ENCODE data around the gene DGKA. TPM values are rescaled to one million over a fixed set of nuclear protein-coding genes. Genes with fewer than 3 reads are reported as not detected.

DGKA gene
- total and polyA plus RNA-seq, 2 of the 13 experiments (the other 11 are each of a cell fraction or from before 2014, with no cell fraction given), result 2.4 to 5.4 TPM

DNA sequence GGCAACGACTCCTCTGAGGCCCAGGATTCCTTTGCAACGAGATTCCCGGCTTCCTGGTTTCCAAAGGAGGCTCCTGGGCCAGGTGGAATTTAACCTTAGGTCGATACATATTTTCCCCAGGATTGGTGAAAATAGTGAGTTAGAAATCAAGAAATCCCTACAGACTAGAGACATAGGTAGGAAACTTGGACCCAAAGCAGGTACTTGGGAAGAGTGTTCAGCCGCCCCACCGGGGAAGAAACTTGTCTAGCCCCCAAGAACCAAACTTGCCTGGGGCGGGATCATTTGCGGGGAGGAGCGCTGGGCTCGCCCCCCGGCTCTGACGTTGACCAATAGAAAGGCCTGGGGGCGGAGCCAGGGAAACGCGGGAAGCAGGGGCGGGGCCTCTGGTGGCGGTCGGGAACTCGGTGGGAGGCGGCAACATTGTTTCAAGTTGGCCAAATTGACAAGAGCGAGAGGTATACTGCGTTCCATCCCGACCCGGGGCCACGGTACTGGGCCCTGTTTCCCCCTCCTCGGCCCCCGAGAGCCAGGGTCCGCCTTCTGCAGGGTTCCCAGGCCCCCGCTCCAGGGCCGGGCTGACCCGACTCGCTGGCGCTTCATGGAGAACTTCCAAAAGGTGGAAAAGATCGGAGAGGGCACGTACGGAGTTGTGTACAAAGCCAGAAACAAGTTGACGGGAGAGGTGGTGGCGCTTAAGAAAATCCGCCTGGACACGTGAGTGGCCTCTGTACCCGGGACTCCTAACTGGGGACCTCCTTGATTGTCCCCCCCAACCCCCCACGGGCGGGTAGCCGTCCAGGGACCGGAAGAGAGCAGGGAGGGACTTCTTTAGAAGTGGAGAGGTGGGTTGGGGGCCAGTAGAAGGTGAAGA lies 35.7 kb downstream of the DGKA start, which contains the start of gene CDK2 (continued):
- TF ChIP-seq, protein P1, sequence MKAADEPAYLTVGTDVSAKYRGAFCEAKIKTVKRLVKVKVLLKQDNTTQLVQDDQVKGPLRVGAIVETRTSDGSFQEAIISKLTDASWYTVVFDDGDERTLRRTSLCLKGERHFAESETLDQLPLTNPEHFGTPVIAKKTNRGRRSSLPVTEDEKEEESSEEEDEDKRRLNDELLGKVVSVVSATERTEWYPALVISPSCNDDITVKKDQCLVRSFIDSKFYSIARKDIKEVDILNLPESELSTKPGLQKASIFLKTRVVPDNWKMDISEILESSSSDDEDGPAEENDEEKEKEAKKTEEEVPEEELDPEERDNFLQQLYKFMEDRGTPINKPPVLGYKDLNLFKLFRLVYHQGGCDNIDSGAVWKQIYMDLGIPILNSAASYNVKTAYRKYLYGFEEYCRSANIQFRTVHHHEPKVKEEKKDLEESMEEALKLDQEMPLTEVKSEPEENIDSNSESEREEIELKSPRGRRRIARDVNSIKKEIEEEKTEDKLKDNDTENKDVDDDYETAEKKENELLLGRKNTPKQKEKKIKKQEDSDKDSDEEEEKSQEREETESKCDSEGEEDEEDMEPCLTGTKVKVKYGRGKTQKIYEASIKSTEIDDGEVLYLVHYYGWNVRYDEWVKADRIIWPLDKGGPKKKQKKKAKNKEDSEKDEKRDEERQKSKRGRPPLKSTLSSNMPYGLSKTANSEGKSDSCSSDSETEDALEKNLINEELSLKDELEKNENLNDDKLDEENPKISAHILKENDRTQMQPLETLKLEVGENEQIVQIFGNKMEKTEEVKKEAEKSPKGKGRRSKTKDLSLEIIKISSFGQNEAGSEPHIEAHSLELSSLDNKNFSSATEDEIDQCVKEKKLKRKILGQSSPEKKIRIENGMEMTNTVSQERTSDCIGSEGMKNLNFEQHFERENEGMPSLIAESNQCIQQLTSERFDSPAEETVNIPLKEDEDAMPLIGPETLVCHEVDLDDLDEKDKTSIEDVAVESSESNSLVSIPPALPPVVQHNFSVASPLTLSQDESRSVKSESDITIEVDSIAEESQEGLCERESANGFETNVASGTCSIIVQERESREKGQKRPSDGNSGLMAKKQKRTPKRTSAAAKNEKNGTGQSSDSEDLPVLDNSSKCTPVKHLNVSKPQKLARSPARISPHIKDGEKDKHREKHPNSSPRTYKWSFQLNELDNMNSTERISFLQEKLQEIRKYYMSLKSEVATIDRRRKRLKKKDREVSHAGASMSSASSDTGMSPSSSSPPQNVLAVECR (CRISPR knock-in tag; IDR thresholded peaks at IDR 0.05; ENCODE audit: borderline replicate concordance), result peak; percentile 82
- TF ChIP-seq TBP (CRISPR knock-in tag; IDR thresholded peaks at IDR 0.05) (no peak), ZSCAN31 (CRISPR knock-in tag; IDR thresholded peaks at IDR 0.05; ENCODE audit: low read depth) (no peak), ZNF274 (CRISPR knock-in tag; IDR thresholded peaks at IDR 0.05) (0 out of 2 replicates have a peak, but pooled peaks have one; percentile 48), PCBP1 (IDR thresholded peaks at IDR 0.05; ENCODE audit: borderline replicate concordance, low read depth, low read length) (no peak), SP5 (CRISPR knock-in tag; IDR thresholded peaks at IDR 0.05; ENCODE audit: borderline replicate concordance, low read depth) (peak; percentile 49; the same call in 1 of the 2 replicates), ZNF598 (CRISPR knock-in tag; IDR thresholded peaks at IDR 0.05; ENCODE audit: borderline replicate concordance) (peak; percentile 46; the same call in 1 of the 2 replicates), SNAPC2 (CRISPR knock-in tag; IDR thresholded peaks at IDR 0.05) (no peak; the same call in 1 of the 2 replicates), POGZ (CRISPR knock-in tag; IDR thresholded peaks at IDR 0.05) (peak; percentile 23; the same call in 1 of the 2 replicates), SOX6 (IDR thresholded peaks at IDR 0.05) (no peak), SOX6 (CRISPR knock-in tag; IDR thresholded peaks at IDR 0.05) (peak; percentile 33; the same call in 1 of the 2 replicates), RFX3 (CRISPR knock-in tag; IDR thresholded peaks at IDR 0.05) (no peak), E2F1 (CRISPR knock-in tag; IDR thresholded peaks at IDR 0.05) (peak; percentile 79; the same call in 1 of the 2 replicates), MED1 (CRISPR knock-in tag; IDR thresholded peaks at IDR 0.05) (peak; percentile 34; the same call in 1 of the 2 replicates), RORA (CRISPR knock-in tag; IDR thresholded peaks at IDR 0.05) (no peak)
- TF ChIP-seq, protein P2, sequence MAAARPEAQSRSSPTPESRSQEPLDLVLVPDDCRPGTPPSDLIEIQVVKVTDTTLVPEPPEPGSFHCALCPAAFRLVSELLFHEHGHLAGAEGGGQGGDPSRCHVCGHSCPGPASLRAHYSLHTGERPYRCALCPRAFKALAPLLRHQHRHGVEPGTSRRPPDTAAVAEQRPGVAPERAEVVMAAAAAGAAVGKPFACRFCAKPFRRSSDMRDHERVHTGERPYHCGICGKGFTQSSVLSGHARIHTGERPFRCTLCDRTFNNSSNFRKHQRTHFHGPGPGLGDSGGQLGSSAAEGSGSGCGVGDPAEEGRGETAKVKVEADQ (CRISPR knock-in tag; IDR thresholded peaks at IDR 0.05; ENCODE audit: borderline replicate concordance), result peak; percentile 37; the same call in 1 of the 2 replicates
- TF ChIP-seq, protein P3, sequence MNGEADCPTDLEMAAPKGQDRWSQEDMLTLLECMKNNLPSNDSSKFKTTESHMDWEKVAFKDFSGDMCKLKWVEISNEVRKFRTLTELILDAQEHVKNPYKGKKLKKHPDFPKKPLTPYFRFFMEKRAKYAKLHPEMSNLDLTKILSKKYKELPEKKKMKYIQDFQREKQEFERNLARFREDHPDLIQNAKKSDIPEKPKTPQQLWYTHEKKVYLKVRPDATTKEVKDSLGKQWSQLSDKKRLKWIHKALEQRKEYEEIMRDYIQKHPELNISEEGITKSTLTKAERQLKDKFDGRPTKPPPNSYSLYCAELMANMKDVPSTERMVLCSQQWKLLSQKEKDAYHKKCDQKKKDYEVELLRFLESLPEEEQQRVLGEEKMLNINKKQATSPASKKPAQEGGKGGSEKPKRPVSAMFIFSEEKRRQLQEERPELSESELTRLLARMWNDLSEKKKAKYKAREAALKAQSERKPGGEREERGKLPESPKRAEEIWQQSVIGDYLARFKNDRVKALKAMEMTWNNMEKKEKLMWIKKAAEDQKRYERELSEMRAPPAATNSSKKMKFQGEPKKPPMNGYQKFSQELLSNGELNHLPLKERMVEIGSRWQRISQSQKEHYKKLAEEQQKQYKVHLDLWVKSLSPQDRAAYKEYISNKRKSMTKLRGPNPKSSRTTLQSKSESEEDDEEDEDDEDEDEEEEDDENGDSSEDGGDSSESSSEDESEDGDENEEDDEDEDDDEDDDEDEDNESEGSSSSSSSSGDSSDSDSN (CRISPR knock-in tag; IDR thresholded peaks at IDR 0.05), result 0 out of 2 replicates have a peak, but pooled peaks have one; percentile 20
- TF ChIP-seq, protein P4, sequence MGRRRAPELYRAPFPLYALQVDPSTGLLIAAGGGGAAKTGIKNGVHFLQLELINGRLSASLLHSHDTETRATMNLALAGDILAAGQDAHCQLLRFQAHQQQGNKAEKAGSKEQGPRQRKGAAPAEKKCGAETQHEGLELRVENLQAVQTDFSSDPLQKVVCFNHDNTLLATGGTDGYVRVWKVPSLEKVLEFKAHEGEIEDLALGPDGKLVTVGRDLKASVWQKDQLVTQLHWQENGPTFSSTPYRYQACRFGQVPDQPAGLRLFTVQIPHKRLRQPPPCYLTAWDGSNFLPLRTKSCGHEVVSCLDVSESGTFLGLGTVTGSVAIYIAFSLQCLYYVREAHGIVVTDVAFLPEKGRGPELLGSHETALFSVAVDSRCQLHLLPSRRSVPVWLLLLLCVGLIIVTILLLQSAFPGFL (CRISPR knock-in tag; IDR thresholded peaks at IDR 0.05), result no peak
